ENCODE measurements around the gene TAB2. TPM values are rescaled to one million over a fixed set of nuclear protein-coding genes. Genes with fewer than 3 reads are reported as not detected.
"Not testable (repeated sequence)": the region's sequence is repeated elsewhere in the genome, so short reads cannot be mapped to it uniquely, and the experiment has no call there.

The TAB2 gene
- total RNA-seq, 1 experiment from 2014 or later, result 45.8 TPM

DNA sequence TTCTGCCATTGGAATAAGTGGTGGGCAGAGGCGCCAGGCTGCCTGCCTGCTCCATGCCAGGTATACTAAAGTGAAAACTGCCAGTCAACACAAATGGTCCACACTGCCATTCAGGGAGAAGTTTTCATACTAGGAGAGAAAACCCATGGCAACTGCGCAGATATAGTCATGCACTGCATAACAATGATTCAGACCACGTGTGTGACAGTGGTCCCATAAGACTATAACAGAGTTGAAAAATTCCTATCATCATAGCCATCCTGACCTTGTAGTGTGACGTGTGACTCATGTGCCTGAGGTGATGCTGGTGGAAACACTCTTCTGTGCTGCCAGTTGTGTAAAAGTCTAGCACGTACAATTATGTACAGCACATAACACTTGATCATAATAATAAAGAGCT is 142.2 kb downstream of the TAB2 start:
- TF ChIP-seq EZH2 (IDR thresholded peaks at IDR 0.05; ENCODE audit: low read depth) (no peak), CTCF (conservative IDR thresholded peaks at IDR 0.05) (no peak)
- no peak overlapping the region for H3K4me3 ChIP-seq
- H3K4me2 ChIP-seq, result no peak overlapping the region
- no peaks in the 10 kb centered on the region for H3K79me2 ChIP-seq (ENCODE audit: low read depth)
- peak in 1 of 2 experiments; percentile 36 for DNase-seq
- no peaks in the 10 kb centered on the region for H3K27me3 ChIP-seq (ENCODE audit: insufficient read depth, low read depth)
- H3K27ac ChIP-seq, result no peak overlapping the region
- intact Hi-C loops (cut with micrococcal nuclease; ENCODE audit: unreplicated experiment), result no loop called here
- ChIA-PET CTCF (no interaction called here), POLR2A (ENCODE audit: unreplicated experiment) (no interaction called here)
- H3K9me2 ChIP-seq (ENCODE audit: insufficient read depth), result no peaks in the 10 kb centered on the region
- H3K4me1 ChIP-seq (replicated peaks; ENCODE audit: insufficient read depth), result no peaks in the 10 kb centered on the region; the same call in 1 of the 2 replicates
- 0 out of 2 replicates have a peak, but pooled peaks cover under 1% of the 10 kb centered on the region for H3F3A ChIP-seq (ENCODE audit: insufficient read depth, low read depth)
- H3K9me3 ChIP-seq (ENCODE audit: insufficient read depth, low read depth), result no peaks in the 10 kb centered on the region
- no peaks in the 10 kb centered on the region for H3K36me3 ChIP-seq (ENCODE audit: low read depth)
- no peaks in the 10 kb centered on the region for H4K20me1 ChIP-seq (ENCODE audit: insufficient read depth)
- no TSS peak for BruUV-seq (replicated peaks)
- no peak overlapping the region for H2AFZ ChIP-seq

DNA sequence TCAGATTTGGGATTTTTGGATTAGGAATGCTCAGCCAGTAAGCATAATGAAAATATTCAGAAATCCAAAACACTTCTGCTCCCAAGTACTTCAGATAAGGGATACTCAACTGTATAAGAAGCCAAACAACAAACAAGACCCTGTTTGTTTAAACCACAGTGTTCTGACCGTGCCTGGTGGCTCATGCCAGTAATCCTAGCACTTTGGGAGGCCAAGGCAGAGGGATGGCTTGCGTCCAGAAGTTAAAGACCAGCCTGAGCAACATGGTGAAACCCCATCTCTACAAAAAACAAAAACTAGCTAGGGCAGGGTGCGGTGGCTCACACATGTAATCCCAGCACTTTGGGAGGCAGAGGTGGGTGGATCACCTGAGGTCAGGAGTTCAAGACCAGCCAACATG is 142.7 kb downstream of the TAB2 start:
- H3K9me2 ChIP-seq (ENCODE audit: insufficient read depth); POLR2A ChIA-PET (ENCODE audit: unreplicated experiment): not testable (repeated sequence)

More for the DNA sequence above, 142.7 kb downstream of the TAB2 start:
- intact Hi-C loops (cut with micrococcal nuclease; ENCODE audit: unreplicated experiment); H3F3A ChIP-seq (ENCODE audit: insufficient read depth, low read depth); H4K20me1 ChIP-seq (ENCODE audit: insufficient read depth); H3K79me2 ChIP-seq (ENCODE audit: low read depth); H3K4me1 ChIP-seq (replicated peaks; ENCODE audit: insufficient read depth); H3K9me3 ChIP-seq (ENCODE audit: insufficient read depth, low read depth); DNase-seq; CTCF ChIA-PET; H2AFZ ChIP-seq; H3K36me3 ChIP-seq (ENCODE audit: low read depth); H3K4me2 ChIP-seq; BruUV-seq (replicated peaks); H3K27ac ChIP-seq; H3K4me3 ChIP-seq; H3K27me3 ChIP-seq (ENCODE audit: insufficient read depth, low read depth): not testable (repeated sequence)

Other genes with a start within 250 kb of the TAB2 start
- 1.8 TPM in 2 replicates for gene SUMO4, start 82.5 kb downstream of the TAB2 start, total RNA-seq (2021)
- gene ZC3H12D, start 167.3 kb downstream of the TAB2 start, total RNA-seq (2021), result 0.10 TPM in 1 of 2 replicates, not detected in the other
- 9.6 and 13.5 TPM in 2 replicates for gene PPIL4, start 228.3 kb downstream of the TAB2 start, total RNA-seq (2021)
- gene GINM1, start 248.7 kb downstream of the TAB2 start, total RNA-seq (2021), result 14.5 and 14.7 TPM in 2 replicates

Data from PC-9 (cell line).